ENCODE data around the gene GABRR1.
"Not testable (repeated sequence)": the region's sequence is repeated elsewhere in the genome, so short reads cannot be mapped to it uniquely, and the experiment has no call there.

The GABRR1 gene

GRCh38 chr6:89148016-89148750 lies 69.0 kb downstream of the GABRR1 start:
- DNase-seq = no peak

- DNase-seq = no peak
Measured at GRCh38 chr6:89146718-89147700, 70.1 kb downstream of the GABRR1 start.

- peak; percentile 25 for DNase-seq
Measured at GRCh38 chr6:89145956-89146717, 71.0 kb downstream of the GABRR1 start, which contains the start of gene PM20D2. Gene PM20D2 (plus strand): TSS chr6:89146055. CDS start chr6:89146145, 90 bp downstream.

GRCh38 chr6:89145091-89145955 lies 71.8 kb downstream of the GABRR1 start:
- no peak for DNase-seq

GRCh38 chr6:89144354-89144906 lies 72.7 kb downstream of the GABRR1 start:
- DNase-seq = no peak

GRCh38 chr6:89140347-89141156 lies 76.6 kb downstream of the GABRR1 start:
- DNase-seq = no peak

GRCh38 chr6:89139509-89140346 lies 77.4 kb downstream of the GABRR1 start:
- no peak for DNase-seq

- no peak for DNase-seq
Measured at GRCh38 chr6:89138173-89138572, 79.0 kb downstream of the GABRR1 start.

- no peak for DNase-seq
Measured at GRCh38 chr6:89134723-89135122, 82.4 kb downstream of the GABRR1 start.

GRCh38 chr6:89133981-89134380 lies 83.2 kb downstream of the GABRR1 start:
- no peak for DNase-seq

GRCh38 chr6:89132057-89132456 lies 85.1 kb downstream of the GABRR1 start:
- DNase-seq = no peak

GRCh38 chr6:89131599-89131998 lies 85.6 kb downstream of the GABRR1 start:
- DNase-seq = no peak

- not testable (repeated sequence) for DNase-seq
Measured at GRCh38 chr6:89128256-89128671, 88.9 kb downstream of the GABRR1 start.
